AG04450 (cell line): ENCODE data around the gene PPM1F. TPM values are rescaled to one million over a fixed set of nuclear protein-coding genes. Genes with fewer than 3 reads are reported as not detected.

ENCODE experiments used
- CTCF ChIA-PET: fragments of 300-600, 350-600 bp; formaldehyde crosslinking; extraction: SDS; loops from one replicate; lab custom pipeline; 2022; ENCODE audit warnings: antibody characterized with exemption, inconsistent platforms; lab: Charles Lee
- POLR2A ChIA-PET: fragments of 350-600 bp; formaldehyde crosslinking; extraction: SDS; loops from one replicate; lab custom pipeline; 2021; ENCODE audit warnings: antibody characterized with exemption, inconsistent platforms; lab: Yijun Ruan, JAX
- DNase-seq: peaks from one replicate; pipeline ENCODE4 v3.0.0-alpha.2; 2011; ENCODE audit warnings: low read depth, low spot score
- H3K27ac ChIP-seq: one replicate; pipeline ENCODE4 v1.5.1; 2012; ENCODE audit warnings: low read depth, low read length, control low read depth
- H3K27me3 ChIP-seq: one replicate; pipeline ENCODE4 v1.6.0; 2012; ENCODE audit warnings: low read length; ENCODE audit not compliant: control insufficient read depth, insufficient read depth
- H3K4me3 ChIP-seq: 2 replicates; pipeline ENCODE4 v1.5.1; 2011; ENCODE audit warnings: mild to moderate bottlenecking, low read depth, low read length, control low read depth
- H3K9me3 ChIP-seq: 2 replicates; pipeline ENCODE4 v1.5.1; 2012; ENCODE audit warnings: low read length; ENCODE audit not compliant: control insufficient read depth, insufficient read depth
- CTCF ChIP-seq: IDR thresholded peaks from 2 replicates; pipeline ENCODE4 v1.5.1; 2011; ENCODE audit warnings: low read depth, low read length, control low read depth, inconsistent platforms
- polyA plus RNA-seq: library from polyadenylated mRNA; depleted of rRNA; stranded (reverse); fragments of >200 nt; gene quantifications from 2 replicates; pipeline ENCODE4 v1.2.3, GENCODE V29; 2011

PPM1F gene
- polyA plus RNA-seq, 1 experiment, result 17.7 TPM

- no peak for DNase-seq
- ChIA-PET POLR2A (no interaction called here), CTCF (interaction anchor here (0.6 to 1.5 kb wide), 2 partner anchors 14 to 18 kb away, joined by 3 to 4 read pairs; partner anchors contain the start of gene TOP3B)
- TF ChIP-seq CTCF, result no peak
- H3K27me3 ChIP-seq, result no peaks in the 10 kb centered on the region
- no peak overlapping the region for H3K4me3 ChIP-seq
- no peaks in the 10 kb centered on the region; the same call in 1 of the 2 replicates for H3K9me3 ChIP-seq
- H3K27ac ChIP-seq, result no peak overlapping the region
Measured at GRCh38 chr22:21968452-21969129, 15.9 kb upstream of the PPM1F start.

GRCh38 chr22:21967693-21968271 is 15.1 kb upstream of the PPM1F start:
- Histone ChIP-seq H3K27me3 (no peaks in the 10 kb centered on the region), H3K4me3 (no peak overlapping the region), H3K9me3 (no peaks in the 10 kb centered on the region; the same call in 1 of the 2 replicates), H3K27ac (no peak overlapping the region)
- ChIA-PET CTCF (interaction anchor here (1.5 kb wide), 1 partner anchor 15 kb away, joined by 3 read pairs; the partner anchor contains the start of gene TOP3B), POLR2A (no interaction called here)
- TF ChIP-seq CTCF, result no peak
- DNase-seq, result no peak

GRCh38 chr22:21966643-21967516 is 14.2 kb upstream of the PPM1F start:
- Histone ChIP-seq H3K27me3 (no peaks in the 10 kb centered on the region), H3K4me3 (no peak overlapping the region), H3K9me3 (no peaks in the 10 kb centered on the region; the same call in 1 of the 2 replicates), H3K27ac (no peak overlapping the region)
- no peak for DNase-seq
- CTCF ChIA-PET, result no interaction called here
- no peak for TF ChIP-seq CTCF
- POLR2A ChIA-PET, result no interaction called here

- Histone ChIP-seq H3K27me3 (no peaks in the 10 kb centered on the region), H3K27ac (no peak overlapping the region), H3K9me3 (no peaks in the 10 kb centered on the region; the same call in 1 of the 2 replicates), H3K4me3 (no peak overlapping the region)
- no peak for DNase-seq
- ChIA-PET CTCF (interaction anchor here (0.9 kb wide), 1 partner anchor 13 kb away, joined by 3 read pairs; the partner anchor contains the start of gene PPM1F), POLR2A (interaction anchor here (0.6 kb wide), 1 partner anchor 52 kb away, joined by 6 read pairs; no protein-coding TSS in a partner anchor)
- no peak for TF ChIP-seq CTCF
Measured at GRCh38 chr22:21965762-21966288, 13.2 kb upstream of the PPM1F start.
